Dermis microvascular lymphatic vessel endothelial cell (primary cell): ENCODE measurements around the gene HTR2B. TPM values are rescaled to one million over a fixed set of nuclear protein-coding genes. Genes with fewer than 3 reads are reported as not detected.
A peak's percentile ranks its signal among the peaks of the same experiment; 100 is the strongest.
"Not testable (repeated sequence)": the region's sequence is repeated elsewhere in the genome, so short reads cannot be mapped to it uniquely, and the experiment has no call there.

Experiments
- DNase-seq, 2 donors: peaks; one replicate each; pipeline versions ENCODE4 v3.0.0 to v3.0.0-alpha.2; 2010; ENCODE audit warnings: low read depth in 2 of 2
- total RNA-seq: library from RNA; depleted of rRNA; stranded (reverse); fragments of >200 nt; gene quantifications from 2 replicates; pipeline ENCODE4 v1.2.1, GENCODE V29; 2014

Gene HTR2B
- 0.64 and 2.8 TPM in 2 replicates for total RNA-seq

- peak in 1 of 2 donors; percentile 57 for DNase-seq
Measured at GRCh38 chr2:231124838-231125568, at the start of gene HTR2B. HTR2B (minus strand) TSS chr2:231125042; CDS start chr2:231123764, 1,278 bp downstream.

GRCh38 chr2:231174211-231174651 is 49.4 kb upstream of the HTR2B start:
- peak in 1 of 2 donors; percentile 24 for DNase-seq

GRCh38 chr2:231172025-231172424 is 47.2 kb upstream of the HTR2B start:
- no peak for DNase-seq

GRCh38 chr2:231170055-231170454 is 45.2 kb upstream of the HTR2B start:
- DNase-seq: no peak

- no peak for DNase-seq
Measured at GRCh38 chr2:231169488-231169887, 44.6 kb upstream of the HTR2B start.

- DNase-seq: peak; percentile 27 to 74
Measured at GRCh38 chr2:231168460-231169139, 43.8 kb upstream of the HTR2B start.

- DNase-seq: peak; percentile 26 to 79
Measured at GRCh38 chr2:231167745-231168459, 43.1 kb upstream of the HTR2B start.

- no peak for DNase-seq
Measured at GRCh38 chr2:231163414-231164095, 38.7 kb upstream of the HTR2B start.

- no peak for DNase-seq
Measured at GRCh38 chr2:231163011-231163410, 38.2 kb upstream of the HTR2B start.

- peak in 1 of 2 donors; percentile 89 for DNase-seq
Measured at GRCh38 chr2:231161877-231162329, 37.1 kb upstream of the HTR2B start.

GRCh38 chr2:231161252-231161839 is 36.5 kb upstream of the HTR2B start:
- DNase-seq: peak in 1 of 2 donors; percentile 9

GRCh38 chr2:231160701-231161100 is 35.9 kb upstream of the HTR2B start:
- no peak for DNase-seq

- no peak for DNase-seq
Measured at GRCh38 chr2:231159306-231159705, 34.5 kb upstream of the HTR2B start.

GRCh38 chr2:231152800-231153557 is 28.1 kb upstream of the HTR2B start:
- DNase-seq: no peak

- DNase-seq: no peak
Measured at GRCh38 chr2:231146665-231147064, 21.8 kb upstream of the HTR2B start.

- DNase-seq: no peak
Measured at GRCh38 chr2:231144896-231145295, 20.1 kb upstream of the HTR2B start.

GRCh38 chr2:231140808-231141207 is 16.0 kb upstream of the HTR2B start:
- DNase-seq: not testable (repeated sequence)

- DNase-seq: no peak
Measured at GRCh38 chr2:231139796-231140195, 15.0 kb upstream of the HTR2B start.

- peak; percentile 35 to 59 for DNase-seq
Measured at GRCh38 chr2:231138699-231139098, 13.9 kb upstream of the HTR2B start.

GRCh38 chr2:231134910-231135655 is 10.2 kb upstream of the HTR2B start:
- no peak for DNase-seq
